PC-3 (cell line): Measurements from ENCODE around the gene GPR137C. TPM values are rescaled to one million over a fixed set of nuclear protein-coding genes. Genes with fewer than 3 reads are reported as not detected.

ENCODE experiments used
- ATAC-seq: fragments of 200-7000 bp; cut with Tn5 transposase; 2 replicates; pipeline ENCODE4 v1.9.1; 2020; ENCODE audit warnings: mild to moderate bottlenecking, moderate library complexity
- BruUV-seq: library from RNA; stranded (reverse); fragments of 400-500 nt; replicated peaks from 2 replicates; lab custom pipeline; 2021; lab: Mats Ljungman, UMichigan
- CTCF ChIA-PET: fragments of 300-600 bp; sonication (Branson Sonifier 250); formaldehyde crosslinking; loops from one replicate; lab custom pipeline; 2022; ENCODE audit warnings: antibody characterized with exemption; lab: Charles Lee
- POLR2A ChIA-PET: fragments of 300-600 bp; sonication (Branson Sonifier 250); formaldehyde crosslinking; loops from one replicate; lab custom pipeline; 2022; ENCODE audit warnings: antibody characterized with exemption; ENCODE audit not compliant: unreplicated experiment; lab: Charles Lee
- DNase-seq: peaks from one replicate; pipeline ENCODE4 v3.0.0-alpha.2; 2015
- H2AFZ ChIP-seq: fragments of 300-600 bp; sonication (generic); 2 replicates; pipeline ENCODE4 v1.6.0; 2016; ENCODE audit warnings: antibody characterized with exemption, low read length
- H3F3A ChIP-seq: fragments of 300-600 bp; sonication (generic); one replicate; pipeline ENCODE4 v1.6.0; 2017; ENCODE audit warnings: antibody characterized with exemption, low read length, control low read depth, mild to moderate bottlenecking; ENCODE audit not compliant: unreplicated experiment
- H3K27ac ChIP-seq: fragments of 300-600 bp; sonication (generic); 2 replicates; pipeline ENCODE4 v1.5.1; 2016; ENCODE audit warnings: mild to moderate bottlenecking, low read length
- H3K27me3 ChIP-seq: fragments of 300-600 bp; sonication (generic); 2 replicates; pipeline ENCODE4 v1.6.1; 2016; ENCODE audit warnings: low read length, mixed read lengths
- H3K36me3 ChIP-seq: fragments of 300-600 bp; sonication (generic); 2 replicates; pipeline ENCODE4 v1.6.1; 2016; ENCODE audit warnings: low read depth, mixed run types, low read length, mixed read lengths
- H3K4me1 ChIP-seq: fragments of 300-600 bp; sonication (generic); 2 replicates; pipeline ENCODE4 v1.5.1; 2016; ENCODE audit warnings: low read length; ENCODE audit not compliant: insufficient read depth
- H3K4me2 ChIP-seq: fragments of 300-600 bp; sonication (generic); 2 replicates; pipeline ENCODE4 v1.6.0; 2016; ENCODE audit warnings: low read length
- H3K4me3 ChIP-seq: fragments of 300-600 bp; sonication (generic); 2 replicates; pipeline ENCODE4 v1.5.1; 2016; ENCODE audit warnings: mild to moderate bottlenecking, low read length, mixed read lengths
- H3K79me2 ChIP-seq: fragments of 300-600 bp; sonication (generic); 2 replicates; pipeline ENCODE4 v1.6.1; 2017; ENCODE audit warnings: low read length, mixed read lengths
- H3K9ac ChIP-seq: fragments of 300-600 bp; sonication (generic); 2 replicates; pipeline ENCODE4 v1.6.0; 2016; ENCODE audit warnings: mild to moderate bottlenecking, low read length
- H3K9me2 ChIP-seq: fragments of 300-600 bp; sonication (generic); replicated peaks from 2 replicates; pipeline ENCODE4 v1.6.1; 2016; ENCODE audit warnings: mixed run types, low read length, mixed read lengths
- H3K9me3 ChIP-seq: fragments of 300-600 bp; sonication (generic); 2 replicates; pipeline ENCODE4 v1.6.1; 2016; ENCODE audit warnings: low read length, mixed read lengths
- H4K20me1 ChIP-seq: fragments of 300-600 bp; sonication (generic); 2 replicates; pipeline ENCODE4 v1.6.1; 2016; ENCODE audit warnings: low read length, mixed read lengths
- CTCF ChIP-seq: fragments of 300-600 bp; sonication (generic); conservative IDR thresholded peaks from 2 replicates; pipeline ENCODE4 v1.5.1; 2017; ENCODE audit warnings: antibody characterized with exemption, low read depth, mild to moderate bottlenecking, low read length
- EZH2 ChIP-seq: fragments of 300-600 bp; sonication (generic); IDR thresholded peaks from one replicate; pipeline ENCODE4 v1.6.1; 2017; ENCODE audit warnings: antibody characterized with exemption, mild to moderate bottlenecking, low read length; ENCODE audit not compliant: unreplicated experiment
- EZH2phosphoT487 ChIP-seq: fragments of 300-600 bp; sonication (generic); IDR thresholded peaks from 2 replicates; pipeline ENCODE4 v1.6.1; 2018; ENCODE audit warnings: mild to moderate bottlenecking, antibody characterized with exemption, low read length, borderline replicate concordance
- intact Hi-C: fragments of 100-400 bp; cut with micrococcal nuclease; formaldehyde crosslinking; loops from 2 replicates; pipeline ENCODE4 v1.9.0; 2023
- total RNA-seq: library from RNA; depleted of rRNA; stranded (reverse); fragments of >200 nt; gene quantifications from 2 replicates; pipeline ENCODE4 v1.2.3, GENCODE V29; 2014; rRNA removed

Gene GPR137C
- total RNA-seq, 1 experiment from 2014 or later = 0.91 TPM

GRCh38 chr14:52683985-52684520 is 131.4 kb downstream of the GPR137C start:
- H3K9me3 ChIP-seq = no peaks in the 10 kb centered on the region
- H3K27ac ChIP-seq = no peak overlapping the region
- H3K9ac ChIP-seq = no peak overlapping the region
- no peak overlapping the region for H3K4me3 ChIP-seq
- H3F3A ChIP-seq = no peaks in the 10 kb centered on the region
- no peak for DNase-seq
- peaks cover 56% of the 10 kb centered on the region for H4K20me1 ChIP-seq
- no peaks in the 10 kb centered on the region for H3K4me1 ChIP-seq
- H3K27me3 ChIP-seq = no peaks in the 10 kb centered on the region
- H3K4me2 ChIP-seq = no peak overlapping the region
- CTCF ChIA-PET = no interaction called here
- H3K36me3 ChIP-seq = peaks cover 7% of the 10 kb centered on the region
- BruUV-seq = no TSS peak
- intact Hi-C loops = no loop called here
- H3K9me2 ChIP-seq = no peaks in the 10 kb centered on the region
- POLR2A ChIA-PET = interaction anchor here (0.7 kb wide), 1 partner anchor 142 kb away, joined by 3 read pairs; no protein-coding TSS in a partner anchor
- TF ChIP-seq CTCF (no peak), EZH2 (no peak), EZH2phosphoT487 (no peak)
- ATAC-seq = no peak
- H3K79me2 ChIP-seq = peaks cover 85% of the 10 kb centered on the region
- no peak overlapping the region for H2AFZ ChIP-seq

- no peaks in the 10 kb centered on the region for H3K9me2 ChIP-seq
- H3K9ac ChIP-seq = no peak overlapping the region
- BruUV-seq = no TSS peak
- intact Hi-C loops = no loop called here
- no peak overlapping the region for H3K27ac ChIP-seq
- CTCF ChIA-PET = no interaction called here
- ATAC-seq = no peak
- peaks cover 6% of the 10 kb centered on the region for H3K4me1 ChIP-seq
- H3K36me3 ChIP-seq = no peaks in the 10 kb centered on the region; the same call in 1 of the 2 replicates
- H4K20me1 ChIP-seq = peaks cover 72% of the 10 kb centered on the region
- H3K9me3 ChIP-seq = no peaks in the 10 kb centered on the region
- POLR2A ChIA-PET = no interaction called here
- no peak overlapping the region for H3K4me2 ChIP-seq
- H3K79me2 ChIP-seq = peaks cover 99% of the 10 kb centered on the region
- H3K4me3 ChIP-seq = no peak overlapping the region
- H3F3A ChIP-seq = no peaks in the 10 kb centered on the region
- TF ChIP-seq EZH2phosphoT487 (no peak), CTCF (no peak), EZH2 (no peak)
- H2AFZ ChIP-seq = no peak overlapping the region
- no peaks in the 10 kb centered on the region for H3K27me3 ChIP-seq
- no peak for DNase-seq
These were observed 133.5 kb downstream of the GPR137C start for GRCh38 chr14:52686176-52686575.

Other genes starting within 250 kb of the GPR137C start
- gene PTGER2, start 238.5 kb upstream of the GPR137C start, total RNA-seq = 4.6 and 4.7 TPM in 2 replicates
- 3.9 and 4.0 TPM in 2 replicates for gene TXNDC16, start 331 bp upstream of the GPR137C start, total RNA-seq
- gene ERO1A, start 142.7 kb downstream of the GPR137C start, total RNA-seq = 151 and 207 TPM in 2 replicates
- gene PSMC6, start 154.4 kb downstream of the GPR137C start, total RNA-seq = 193 and 232 TPM in 2 replicates
- gene STYX, start 177.3 kb downstream of the GPR137C start, total RNA-seq = 11.1 and 14.1 TPM in 2 replicates
- 38.2 and 44.5 TPM in 2 replicates for gene GNPNAT1, start 238.8 kb downstream of the GPR137C start, total RNA-seq